HUES48 (cell line): ENCODE data around the gene PRR16.

ENCODE experiments used
- H3K27ac ChIP-seq: one replicate; pipeline ENCODE4 v1.7.0; 2013; ENCODE audit warnings: low read depth, low read length, inconsistent platforms
- H3K27me3 ChIP-seq: 2 replicates; pipeline ENCODE4 v1.6.1; 2013; ENCODE audit warnings: mild to moderate bottlenecking, low read length; ENCODE audit not compliant: control insufficient read depth, insufficient read depth
- H3K36me3 ChIP-seq: 2 replicates; pipeline ENCODE4 v1.6.1; 2013; ENCODE audit warnings: low read length; ENCODE audit not compliant: control insufficient read depth, insufficient read depth
- H3K4me1 ChIP-seq: 2 replicates; pipeline ENCODE4 v1.6.1; 2013; ENCODE audit warnings: mild to moderate bottlenecking, low read length; ENCODE audit not compliant: control insufficient read depth, insufficient read depth
- H3K4me3 ChIP-seq: 2 replicates; pipeline ENCODE4 v1.5.1; 2013; ENCODE audit warnings: mild to moderate bottlenecking, low read depth, low read length
- H3K9ac ChIP-seq: 2 replicates; pipeline ENCODE4 v1.6.1; 2013; ENCODE audit warnings: mild to moderate bottlenecking, low read depth, low read length, moderate library complexity
- H3K9me3 ChIP-seq: 2 replicates; pipeline ENCODE4 v1.6.1; 2013; ENCODE audit warnings: low read length; ENCODE audit not compliant: control insufficient read depth, insufficient read depth

PRR16 gene

DNA sequence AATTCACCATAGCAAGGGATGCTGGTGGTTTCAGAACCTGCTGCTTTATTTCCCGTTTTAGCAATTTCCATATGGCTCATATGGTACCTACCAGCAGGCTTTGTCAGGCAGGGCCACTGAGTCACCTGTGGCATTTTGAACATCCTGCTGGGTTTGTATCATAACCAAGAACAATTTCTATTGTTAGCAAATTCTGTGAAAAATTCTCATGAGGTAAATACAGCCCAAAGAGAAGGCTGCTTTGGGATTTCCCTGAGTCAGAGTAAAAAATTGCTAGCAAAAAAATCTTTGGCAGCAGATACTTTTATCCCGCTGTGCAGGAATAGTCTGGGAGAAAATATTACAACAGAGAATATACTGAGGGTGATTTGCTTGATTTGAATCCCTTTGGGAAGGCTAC lies 52.7 kb downstream of the PRR16 start:
- Histone ChIP-seq H3K27me3 (no peaks in the 10 kb centered on the region), H3K9ac (no peak overlapping the region), H3K27ac (no peak overlapping the region), H3K4me1 (peaks cover 15% of the 10 kb centered on the region), H3K4me3 (no peak overlapping the region), H3K9me3 (no peaks in the 10 kb centered on the region), H3K36me3 (no peaks in the 10 kb centered on the region)

DNA sequence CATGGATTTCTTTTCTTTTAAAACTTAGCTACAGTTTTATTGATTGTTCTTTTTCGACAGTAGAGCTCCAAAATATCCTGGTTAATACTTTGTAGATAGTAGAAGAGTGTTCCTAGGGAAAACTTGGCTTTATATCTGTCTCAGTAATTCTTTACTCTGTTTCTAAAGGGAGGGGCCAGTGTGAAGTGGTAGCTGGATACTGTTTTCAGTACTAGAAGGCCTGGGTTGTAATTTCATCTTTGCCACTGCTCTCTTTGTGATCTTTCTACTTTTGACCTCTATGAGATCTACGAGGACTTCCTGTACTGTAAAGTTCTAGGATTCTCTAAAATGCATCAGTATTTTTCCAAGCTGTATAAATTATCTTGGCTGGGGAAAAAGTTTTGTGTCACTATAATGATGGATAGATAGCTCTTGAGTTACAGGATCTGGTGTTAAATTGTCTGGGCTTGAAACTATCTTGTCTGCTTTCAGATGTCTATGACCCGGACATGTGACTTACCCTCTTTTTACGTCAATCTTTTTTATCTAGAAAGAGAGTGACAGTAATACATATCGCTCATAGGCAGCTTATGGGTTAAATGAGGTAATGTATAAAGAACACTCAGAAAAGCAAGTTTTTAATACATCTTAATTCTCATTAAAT lies 53.6 kb downstream of the PRR16 start:
- H3K36me3 ChIP-seq = no peaks in the 10 kb centered on the region
- no peak overlapping the region for H3K9ac ChIP-seq
- no peaks in the 10 kb centered on the region for H3K27me3 ChIP-seq
- H3K4me1 ChIP-seq = peaks cover 6% of the 10 kb centered on the region
- no peak overlapping the region for H3K27ac ChIP-seq
- no peak overlapping the region for H3K4me3 ChIP-seq
- H3K9me3 ChIP-seq = no peaks in the 10 kb centered on the region

DNA sequence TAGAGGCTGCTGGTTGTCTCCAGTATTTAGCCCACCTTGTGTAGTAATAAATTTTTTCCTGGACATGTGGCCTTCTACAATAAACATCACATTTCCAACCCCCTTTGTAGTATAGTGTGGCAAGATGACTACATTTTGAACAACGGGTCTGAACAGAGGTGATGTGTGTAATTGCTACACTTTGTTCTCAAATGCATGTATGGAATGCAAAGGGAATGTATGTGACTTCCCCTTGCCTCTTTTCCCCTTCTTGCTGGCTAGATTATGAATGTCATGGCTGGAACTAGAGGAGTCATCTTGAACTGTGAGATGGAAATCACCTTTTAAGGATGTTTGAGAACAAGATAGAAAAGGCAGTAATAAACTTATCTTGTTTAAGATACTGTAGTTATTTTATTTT lies 54.5 kb downstream of the PRR16 start:
- H3K9ac ChIP-seq = no peak overlapping the region
- H3K36me3 ChIP-seq = no peaks in the 10 kb centered on the region
- no peaks in the 10 kb centered on the region for H3K27me3 ChIP-seq
- H3K4me1 ChIP-seq = no peaks in the 10 kb centered on the region
- H3K4me3 ChIP-seq = no peak overlapping the region
- H3K9me3 ChIP-seq = no peaks in the 10 kb centered on the region
- no peak overlapping the region for H3K27ac ChIP-seq

DNA sequence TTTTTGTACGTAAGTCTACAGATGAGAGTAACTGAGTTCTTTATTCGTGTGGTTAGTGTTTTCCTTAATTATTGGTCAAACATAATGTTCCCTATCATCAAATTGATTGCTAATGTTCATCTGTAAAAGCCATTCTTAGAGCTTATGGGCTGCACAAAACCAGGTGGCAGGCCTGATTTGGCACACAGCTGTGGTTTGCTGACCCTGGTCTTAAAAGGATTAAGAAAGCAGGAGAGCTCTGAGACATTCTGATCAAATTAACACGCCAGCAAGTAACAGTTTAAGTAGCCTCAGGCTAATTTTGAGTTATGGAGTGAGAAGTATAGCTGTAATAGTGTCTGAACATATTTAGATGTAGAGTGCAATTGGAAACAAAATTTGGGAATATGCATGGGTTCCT lies 63.2 kb downstream of the PRR16 start:
- no peak overlapping the region for H3K4me3 ChIP-seq
- no peak overlapping the region for H3K9ac ChIP-seq
- no peaks in the 10 kb centered on the region for H3K36me3 ChIP-seq
- H3K9me3 ChIP-seq = no peaks in the 10 kb centered on the region
- H3K4me1 ChIP-seq = peaks cover 6% of the 10 kb centered on the region
- no peaks in the 10 kb centered on the region for H3K27me3 ChIP-seq
- no peak overlapping the region for H3K27ac ChIP-seq

DNA sequence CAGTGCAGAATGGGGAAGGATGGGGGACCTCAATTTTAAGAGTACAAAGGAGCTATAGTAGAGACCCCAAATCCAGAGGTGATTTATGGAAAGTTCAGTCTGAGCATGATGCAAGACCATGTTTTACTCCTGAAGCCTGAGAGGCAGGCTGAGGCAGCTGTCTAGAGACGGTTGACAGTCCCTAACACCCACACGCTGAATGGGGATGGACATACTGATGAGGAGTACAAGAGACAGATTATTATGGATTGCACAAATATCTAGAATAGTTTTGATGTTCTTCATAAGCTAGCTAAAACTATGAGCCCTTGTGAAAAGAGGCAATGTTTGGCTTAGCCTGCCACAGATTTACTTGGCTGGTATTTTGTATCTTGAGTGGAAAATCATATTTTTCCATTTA lies 64.5 kb downstream of the PRR16 start:
- no peaks in the 10 kb centered on the region for H3K9me3 ChIP-seq
- no peaks in the 10 kb centered on the region for H3K27me3 ChIP-seq
- H3K36me3 ChIP-seq = no peaks in the 10 kb centered on the region
- H3K4me1 ChIP-seq = peaks cover 12% of the 10 kb centered on the region
- no peak overlapping the region for H3K4me3 ChIP-seq
- no peak overlapping the region for H3K9ac ChIP-seq
- no peak overlapping the region for H3K27ac ChIP-seq

DNA sequence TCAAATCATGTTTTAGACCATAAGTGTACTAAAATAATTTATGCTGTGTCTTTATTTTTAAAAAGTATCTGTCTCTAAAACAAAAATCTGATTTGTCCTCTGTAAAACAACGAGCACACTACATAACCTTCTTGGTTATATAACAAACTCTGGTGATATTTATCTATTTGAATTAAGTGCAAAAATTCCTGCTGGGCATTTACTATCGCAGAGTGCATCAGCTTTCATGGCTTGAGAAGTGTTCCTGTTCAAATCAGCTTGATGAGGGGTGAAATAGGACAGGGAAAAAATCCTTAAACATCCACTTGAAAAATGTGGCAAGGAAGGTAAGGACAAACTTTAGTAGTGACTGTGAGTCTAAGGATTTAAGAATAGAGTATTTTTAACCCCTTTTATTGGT lies 65.3 kb downstream of the PRR16 start:
- no peaks in the 10 kb centered on the region for H3K9me3 ChIP-seq
- peaks cover 12% of the 10 kb centered on the region for H3K4me1 ChIP-seq
- H3K36me3 ChIP-seq = no peaks in the 10 kb centered on the region
- no peaks in the 10 kb centered on the region for H3K27me3 ChIP-seq
- no peak overlapping the region for H3K9ac ChIP-seq
- H3K27ac ChIP-seq = no peak overlapping the region
- no peak overlapping the region for H3K4me3 ChIP-seq

DNA sequence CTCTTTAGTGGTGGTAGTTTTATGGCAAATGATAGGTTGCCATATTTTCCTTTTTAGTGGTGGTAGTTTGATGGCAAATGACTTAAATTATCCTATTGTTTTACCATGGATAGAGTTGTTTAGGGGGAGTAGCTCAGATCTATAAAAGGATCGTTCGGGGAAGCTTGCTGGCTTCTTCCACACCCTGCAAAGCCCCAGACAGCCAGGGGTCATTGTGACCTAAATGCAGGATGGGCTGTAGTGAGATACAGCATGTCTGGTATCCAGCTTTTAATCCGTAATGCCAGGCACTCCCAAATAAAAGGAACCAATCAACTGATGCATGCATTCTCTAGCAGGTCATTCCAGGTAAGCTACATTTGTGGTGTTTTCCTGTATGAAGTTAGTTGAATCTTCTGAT lies 67.1 kb downstream of the PRR16 start:
- no peaks in the 10 kb centered on the region for H3K9me3 ChIP-seq
- no peak overlapping the region for H3K9ac ChIP-seq
- H3K36me3 ChIP-seq = no peaks in the 10 kb centered on the region
- H3K4me3 ChIP-seq = no peak overlapping the region
- no peak overlapping the region for H3K27ac ChIP-seq
- no peaks in the 10 kb centered on the region for H3K27me3 ChIP-seq
- peaks cover 12% of the 10 kb centered on the region for H3K4me1 ChIP-seq

DNA sequence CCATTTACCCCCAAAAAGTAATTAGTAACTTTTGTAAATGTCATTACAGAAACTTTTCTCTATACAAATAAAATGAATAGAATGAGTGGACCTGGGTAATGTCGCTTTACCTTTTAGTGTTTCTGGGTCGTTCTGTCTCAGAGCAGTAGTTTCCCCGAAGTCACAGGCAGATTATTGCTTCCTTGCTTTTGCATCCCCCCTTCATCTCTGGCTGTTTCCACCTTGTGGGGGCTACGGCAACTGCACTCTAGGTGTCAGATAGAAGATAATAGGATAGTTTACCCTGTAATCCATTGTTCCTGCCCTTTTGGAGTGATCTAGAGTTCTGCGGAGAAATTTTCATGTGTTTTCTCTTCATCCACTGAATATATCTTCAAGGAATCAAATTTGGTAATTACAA lies 68.7 kb downstream of the PRR16 start:
- Histone ChIP-seq H3K27me3 (no peaks in the 10 kb centered on the region), H3K9me3 (no peaks in the 10 kb centered on the region), H3K27ac (no peak overlapping the region), H3K4me3 (no peak overlapping the region), H3K9ac (no peak overlapping the region), H3K36me3 (no peaks in the 10 kb centered on the region), H3K4me1 (peaks cover 12% of the 10 kb centered on the region)

DNA sequence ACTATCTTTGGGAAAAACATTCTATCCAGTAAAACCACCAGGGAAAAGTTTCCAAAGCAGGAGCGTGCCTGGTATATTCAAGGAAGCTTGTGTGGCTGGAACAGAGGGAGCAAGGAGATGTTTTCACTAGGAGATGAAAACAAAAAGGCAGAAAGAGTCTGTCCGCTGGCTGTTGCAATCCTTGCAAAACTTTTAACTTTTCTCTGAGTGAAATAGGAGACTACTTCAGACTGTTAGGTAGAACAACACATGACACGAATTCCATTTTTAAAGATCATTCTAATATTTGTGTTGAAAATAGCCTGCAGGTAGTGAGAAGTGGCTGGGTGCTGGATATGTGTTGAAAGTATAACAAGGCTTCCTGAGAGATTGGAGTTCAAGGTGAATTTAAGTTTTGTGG lies 69.5 kb downstream of the PRR16 start:
- no peaks in the 10 kb centered on the region for H3K36me3 ChIP-seq

DNA sequence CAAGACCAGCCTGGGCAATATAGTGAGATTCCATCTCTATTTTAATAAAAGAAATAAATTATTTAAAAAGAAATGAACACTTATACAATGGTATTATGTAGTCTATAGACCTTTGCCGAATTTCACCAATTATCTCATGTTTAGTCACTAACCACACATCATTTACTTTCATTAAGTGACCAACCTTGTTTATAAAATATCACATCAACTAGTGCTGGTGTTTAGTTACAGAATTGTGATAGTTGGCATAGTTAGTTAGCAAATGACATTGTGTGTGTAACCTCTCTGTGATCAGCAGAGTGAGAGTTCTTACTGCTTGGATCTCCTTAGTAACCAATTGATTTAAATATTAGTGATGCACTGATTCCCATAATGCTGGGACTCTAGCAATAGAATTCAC lies 71.8 kb downstream of the PRR16 start:
- no peaks in the 10 kb centered on the region for H3K9me3 ChIP-seq
- no peak overlapping the region for H3K9ac ChIP-seq
- H3K4me1 ChIP-seq = peaks cover 22% of the 10 kb centered on the region
- no peak overlapping the region for H3K27ac ChIP-seq
- H3K4me3 ChIP-seq = no peak overlapping the region
- H3K27me3 ChIP-seq = no peaks in the 10 kb centered on the region
- H3K36me3 ChIP-seq = no peaks in the 10 kb centered on the region

More for the DNA sequence above, 69.5 kb downstream of the PRR16 start:
- Histone ChIP-seq H3K4me1 (peaks cover 12% of the 10 kb centered on the region), H3K27me3 (no peaks in the 10 kb centered on the region), H3K9ac (no peak overlapping the region), H3K4me3 (no peak overlapping the region), H3K27ac (no peak overlapping the region), H3K9me3 (no peaks in the 10 kb centered on the region)

DNA sequence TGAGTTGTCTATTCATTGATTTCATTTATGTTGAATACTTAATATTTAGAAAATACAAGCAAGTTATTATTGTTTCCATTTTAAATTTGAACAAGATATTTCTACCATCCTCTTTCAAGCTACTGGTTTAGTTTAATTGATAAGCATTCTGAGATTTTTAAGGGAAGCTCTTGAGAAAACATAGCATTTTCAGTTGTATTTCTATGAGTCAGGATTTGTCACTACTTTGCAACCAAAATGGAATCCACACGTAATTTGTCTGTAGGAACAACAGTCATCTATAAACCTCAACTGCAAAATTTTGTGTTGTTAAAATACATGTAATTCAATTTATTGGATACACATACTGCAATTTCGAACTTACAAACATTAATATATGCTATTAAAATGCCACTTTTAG lies 74.0 kb downstream of the PRR16 start:
- Histone ChIP-seq H3K9ac (no peak overlapping the region), H3K27me3 (no peaks in the 10 kb centered on the region), H3K4me1 (peaks cover 14% of the 10 kb centered on the region), H3K9me3 (no peaks in the 10 kb centered on the region), H3K27ac (no peak overlapping the region), H3K4me3 (no peak overlapping the region), H3K36me3 (no peaks in the 10 kb centered on the region)

DNA sequence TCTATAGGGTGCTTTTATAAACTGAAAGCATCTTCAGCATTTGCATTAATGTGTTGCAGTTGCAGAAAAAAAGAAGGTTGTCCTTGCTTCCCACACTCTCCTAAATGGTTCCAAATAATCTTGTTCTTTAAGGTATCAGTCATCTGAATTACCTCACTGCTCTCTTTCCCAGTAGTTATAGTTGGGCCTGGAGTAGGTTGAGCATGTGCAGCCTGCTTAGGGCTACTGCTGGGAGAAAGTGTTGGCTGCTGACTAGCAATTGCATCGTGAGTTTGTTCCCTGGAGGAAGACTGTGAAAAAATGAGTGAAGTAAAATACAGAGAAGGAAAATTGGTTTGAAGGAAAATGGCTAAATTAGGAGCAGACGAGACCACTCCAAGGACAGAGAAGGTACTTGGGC lies 74.5 kb downstream of the PRR16 start:
- Histone ChIP-seq H3K9ac (no peak overlapping the region), H3K27me3 (no peaks in the 10 kb centered on the region), H3K27ac (no peak overlapping the region), H3K4me3 (no peak overlapping the region), H3K36me3 (no peaks in the 10 kb centered on the region), H3K9me3 (no peaks in the 10 kb centered on the region), H3K4me1 (peaks cover 10% of the 10 kb centered on the region; the same call in 1 of the 2 replicates)
